Gastrocnemius medialis (tissue), 4 donors: ENCODE results near the gene NEIL3.

ENCODE experiments used
- POLR2A ChIP-seq, 2 donors: fragments of 450-650 bp; IDR thresholded peaks; one replicate each; pipeline ENCODE4 v1.6.1; 2017; ENCODE audit warnings: antibody characterized with exemption in 2 of 2, mild to moderate bottlenecking in 2 of 2, moderate library complexity in 2 of 2
- TF ChIP-seq, protein P1 (sequence below), 5 experiments: fragments of 450-650 bp in 3 of 5; fragments of 200-600 bp in 2 of 5; sonication (generic) in 2 of 5; IDR thresholded peaks in 4 of 5; conservative IDR thresholded peaks in 1 of 5; 1 replicate in 4 of 5; 2 replicates in 1 of 5; pipeline ENCODE4 v1.5.1; 2016 to 2019; ENCODE audit warnings: antibody characterized with exemption in 5 of 5, mild to moderate bottlenecking in 3 of 5, moderate library complexity in 3 of 5

DNA sequence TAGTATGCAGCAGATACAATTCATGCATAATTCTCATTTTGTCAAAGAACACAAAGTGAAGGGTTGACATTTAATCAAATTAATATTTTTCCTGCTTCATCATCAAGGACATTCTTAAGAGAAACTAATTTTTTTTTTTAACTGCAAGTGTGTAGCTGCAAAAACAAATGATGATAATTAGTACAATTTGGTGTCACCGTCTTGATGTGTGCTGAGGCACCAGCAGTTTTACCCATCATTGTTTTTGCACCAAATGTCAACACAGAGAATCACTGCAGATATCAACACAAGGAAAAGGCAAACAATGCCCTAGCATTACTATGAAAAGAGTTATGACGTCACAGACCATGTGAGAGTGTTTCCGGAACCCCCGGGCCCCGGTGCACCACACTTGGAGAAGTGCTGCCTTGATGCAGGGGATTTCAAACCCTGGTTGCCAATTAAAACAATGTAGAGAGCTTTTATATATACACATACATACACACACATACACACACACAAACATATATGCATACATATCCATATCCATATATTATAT lies 76.7 kb downstream of the NEIL3 start:
- TF ChIP-seq, protein P1, sequence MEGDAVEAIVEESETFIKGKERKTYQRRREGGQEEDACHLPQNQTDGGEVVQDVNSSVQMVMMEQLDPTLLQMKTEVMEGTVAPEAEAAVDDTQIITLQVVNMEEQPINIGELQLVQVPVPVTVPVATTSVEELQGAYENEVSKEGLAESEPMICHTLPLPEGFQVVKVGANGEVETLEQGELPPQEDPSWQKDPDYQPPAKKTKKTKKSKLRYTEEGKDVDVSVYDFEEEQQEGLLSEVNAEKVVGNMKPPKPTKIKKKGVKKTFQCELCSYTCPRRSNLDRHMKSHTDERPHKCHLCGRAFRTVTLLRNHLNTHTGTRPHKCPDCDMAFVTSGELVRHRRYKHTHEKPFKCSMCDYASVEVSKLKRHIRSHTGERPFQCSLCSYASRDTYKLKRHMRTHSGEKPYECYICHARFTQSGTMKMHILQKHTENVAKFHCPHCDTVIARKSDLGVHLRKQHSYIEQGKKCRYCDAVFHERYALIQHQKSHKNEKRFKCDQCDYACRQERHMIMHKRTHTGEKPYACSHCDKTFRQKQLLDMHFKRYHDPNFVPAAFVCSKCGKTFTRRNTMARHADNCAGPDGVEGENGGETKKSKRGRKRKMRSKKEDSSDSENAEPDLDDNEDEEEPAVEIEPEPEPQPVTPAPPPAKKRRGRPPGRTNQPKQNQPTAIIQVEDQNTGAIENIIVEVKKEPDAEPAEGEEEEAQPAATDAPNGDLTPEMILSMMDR (IDR thresholded peaks at IDR 0.05 in 4 of 5, conservative IDR thresholded peaks at IDR 0.05 in 1 of 5) = no peak
- no peak for TF ChIP-seq POLR2A (IDR thresholded peaks at IDR 0.05)
